ENCODE results near the gene GPR150. TPM values are rescaled to one million over a fixed set of nuclear protein-coding genes. Genes with fewer than 3 reads are reported as not detected.
A peak's percentile ranks its signal among the peaks of the same experiment; 100 is the strongest.

GPR150 gene
- total and polyA plus RNA-seq, 2 experiments from 2014 or later, result 1.0 TPM; not detected in 1

GRCh38 chr5:95662946-95663345, 43.1 kb downstream of the GPR150 start:
- Histone ChIP-seq H3K79me2 (no peaks in the 10 kb centered on the region), H3K27me3 (no peaks in the 10 kb centered on the region), H4K20me1 (ENCODE audit: insufficient read depth, poor library complexity, severe bottlenecking) (no peaks in the 10 kb centered on the region), H2AFZ (no peak overlapping the region), H3K9me2 (replicated peaks; ENCODE audit: insufficient read depth) (no peaks in the 10 kb centered on the region), H3K4me1 (ENCODE audit: insufficient read depth) (no peaks in the 10 kb centered on the region), H3K36me3 (replicated peaks; ENCODE audit: insufficient read depth, low read depth) (no peaks in the 10 kb centered on the region), H3K9me3 (ENCODE audit: low read depth) (no peaks in the 10 kb centered on the region), H3K4me3 (no peak overlapping the region), H3K27ac (no peak overlapping the region), H3K4me2 (no peak overlapping the region)
- DNase-seq (ENCODE audit: low spot score), result no peak
- TF ChIP-seq EZH2phosphoT487 (IDR thresholded peaks at IDR 0.05; ENCODE audit: low read depth, severe bottlenecking, unreplicated experiment) (no peak), EZH2 (IDR thresholded peaks at IDR 0.05; ENCODE audit: borderline replicate concordance) (no peak), CTCF (IDR thresholded peaks at IDR 0.05; ENCODE audit: poor library complexity) (no peak)

- no peaks in the 10 kb centered on the region for H3K27me3 ChIP-seq
- H3K4me1 ChIP-seq (ENCODE audit: insufficient read depth), result no peaks in the 10 kb centered on the region
- peak overlapping the region; percentile 8 for H3K27ac ChIP-seq
- no peaks in the 10 kb centered on the region for H3K9me3 ChIP-seq (ENCODE audit: low read depth)
- no peaks in the 10 kb centered on the region for H3K9me2 ChIP-seq (replicated peaks; ENCODE audit: insufficient read depth)
- H3K4me3 ChIP-seq, result no peak overlapping the region
- no peaks in the 10 kb centered on the region for H4K20me1 ChIP-seq (ENCODE audit: insufficient read depth, poor library complexity, severe bottlenecking)
- peak overlapping the region; percentile 19 for H2AFZ ChIP-seq
- DNase-seq (ENCODE audit: low spot score), result peak; percentile 49
- WGBS (ENCODE audit: low lambda C conversion rate, missing lambda C conversion rate), result 14% methylated on average over 3 of the region's 3 CpGs
- H3K36me3 ChIP-seq (replicated peaks; ENCODE audit: insufficient read depth, low read depth), result no peaks in the 10 kb centered on the region
- no peaks in the 10 kb centered on the region for H3K79me2 ChIP-seq
- TF ChIP-seq CTCF (IDR thresholded peaks at IDR 0.05; ENCODE audit: poor library complexity) (peak; percentile 94), EZH2phosphoT487 (IDR thresholded peaks at IDR 0.05; ENCODE audit: low read depth, severe bottlenecking, unreplicated experiment) (no peak)
- peak overlapping the region; percentile 8 for H3K4me2 ChIP-seq
Measured at GRCh38 chr5:95664204-95664786, 44.4 kb downstream of the GPR150 start.

GRCh38 chr5:95667061-95667618, 47.3 kb downstream of the GPR150 start:
- no peak for DNase-seq (ENCODE audit: low spot score)
- H4K20me1 ChIP-seq (ENCODE audit: insufficient read depth, poor library complexity, severe bottlenecking), result no peaks in the 10 kb centered on the region
- H2AFZ ChIP-seq, result no peak overlapping the region
- H3K27me3 ChIP-seq, result no peaks in the 10 kb centered on the region
- no peaks in the 10 kb centered on the region for H3K36me3 ChIP-seq (replicated peaks; ENCODE audit: insufficient read depth, low read depth)
- TF ChIP-seq CTCF (IDR thresholded peaks at IDR 0.05; ENCODE audit: poor library complexity), result no peak
- TF ChIP-seq EZH2phosphoT487 (IDR thresholded peaks at IDR 0.05; ENCODE audit: low read depth, severe bottlenecking, unreplicated experiment), result no peak
- TF ChIP-seq EZH2 (IDR thresholded peaks at IDR 0.05; ENCODE audit: borderline replicate concordance), result no peak
- H3K4me1 ChIP-seq (ENCODE audit: insufficient read depth), result no peaks in the 10 kb centered on the region
- WGBS (ENCODE audit: low lambda C conversion rate, missing lambda C conversion rate), result 93% methylated on average over 4 of the region's 4 CpGs
- no peak overlapping the region for H3K27ac ChIP-seq
- H3K4me3 ChIP-seq, result no peak overlapping the region
- H3K9me3 ChIP-seq (ENCODE audit: low read depth), result no peaks in the 10 kb centered on the region
- H3K79me2 ChIP-seq, result no peaks in the 10 kb centered on the region
- no peaks in the 10 kb centered on the region for H3K9me2 ChIP-seq (replicated peaks; ENCODE audit: insufficient read depth)
- no peak overlapping the region for H3K4me2 ChIP-seq

Data from hepatocyte (in vitro differentiated cells).